Neural cell (in vitro differentiated cells): ENCODE measurements around the gene DYNC2LI1.

ENCODE experiments used
- CTCF ChIP-seq: fragments of 450-650 bp; IDR thresholded peaks from 2 replicates; pipeline ENCODE4 v1.5.1; 2014; ENCODE audit warnings: antibody characterized with exemption, mild to moderate bottlenecking, moderate library complexity; ENCODE audit not compliant: poor library complexity, severe bottlenecking
- EP300 ChIP-seq: fragments of 450-650 bp; conservative IDR thresholded peaks from 2 replicates; pipeline ENCODE4 v1.6.1; 2014; ENCODE audit warnings: antibody characterized with exemption, mild to moderate bottlenecking, moderate library complexity; ENCODE audit not compliant: poor library complexity, severe bottlenecking
- EZH2 ChIP-seq: fragments of 200-600, 300-800 bp; shearing (Covaris generic), sonication (generic); IDR thresholded peaks from 2 replicates; pipeline ENCODE4 v1.6.1; 2014; ENCODE audit warnings: antibody characterized with exemption, low read length, borderline replicate concordance, mild to moderate bottlenecking; ENCODE audit not compliant: insufficient read depth, poor library complexity, severe bottlenecking
- POLR2AphosphoS5 ChIP-seq: IDR thresholded peaks from 2 replicates; pipeline ENCODE4 v1.6.1; 2012
- RAD21 ChIP-seq: fragments of 450-650 bp; conservative IDR thresholded peaks from 2 replicates; pipeline ENCODE4 v1.6.1; 2014; ENCODE audit warnings: antibody characterized with exemption, mild to moderate bottlenecking, moderate library complexity
- SMC3 ChIP-seq: fragments of 450-650 bp; conservative IDR thresholded peaks from 2 replicates; pipeline ENCODE4 v1.6.1; 2014; ENCODE audit warnings: antibody characterized with exemption, mild to moderate bottlenecking, moderate library complexity; ENCODE audit not compliant: poor library complexity
- TAF1 ChIP-seq: IDR thresholded peaks from 2 replicates; pipeline ENCODE4 v1.6.1; 2012; ENCODE audit warnings: low read depth

DNA sequence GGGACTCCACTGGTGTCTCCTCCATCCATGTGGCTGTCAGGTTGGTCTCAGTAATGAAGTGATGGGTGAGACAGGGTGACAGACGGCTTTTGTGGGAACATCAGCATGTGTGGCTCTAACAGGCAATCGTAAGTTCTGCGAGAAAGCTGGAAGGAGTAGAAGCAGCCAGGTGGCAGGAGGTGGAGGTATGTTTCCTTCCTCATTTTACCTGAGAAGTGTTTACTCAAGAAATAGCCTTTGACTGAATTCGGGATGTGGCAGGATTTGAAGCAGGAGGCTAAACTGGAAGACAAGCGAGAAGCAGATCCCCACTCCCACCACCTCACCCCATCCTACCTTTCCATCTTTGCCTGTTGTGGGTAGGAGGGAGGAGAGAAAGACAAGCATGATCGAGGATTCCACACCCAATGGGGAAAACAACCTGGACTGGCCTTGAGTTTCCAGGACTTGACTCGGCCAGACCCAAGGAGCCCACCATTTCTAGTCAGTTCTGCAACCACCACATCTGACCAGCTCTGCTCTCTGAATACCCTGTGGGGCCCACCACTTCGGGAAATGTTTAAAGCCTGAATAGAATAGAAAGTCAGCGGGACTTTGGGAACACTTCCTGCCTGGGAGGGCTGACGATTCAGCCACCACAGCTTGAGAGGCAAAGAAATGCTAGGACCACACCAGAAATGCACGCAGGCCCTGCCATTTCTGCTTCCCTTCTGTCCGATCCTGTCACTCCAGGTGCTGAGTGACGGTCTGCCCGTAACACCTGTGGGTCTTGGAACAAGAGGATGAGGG is 66.1 kb downstream of the DYNC2LI1 start:
- TF ChIP-seq POLR2AphosphoS5 (no peak), TAF1 (no peak), EZH2 (no peak), CTCF (no peak), SMC3 (no peak), EP300 (no peak), RAD21 (no peak)
